Peyer's patch (tissue), 4 donors: ENCODE results near the gene NLRP5. TPM values are rescaled to one million over a fixed set of nuclear protein-coding genes. Genes with fewer than 3 reads are reported as not detected.
"Not testable (repeated sequence)": the region's sequence is repeated elsewhere in the genome, so short reads cannot be mapped to it uniquely, and the experiment has no call there.

Experiments
- DNase-seq, 3 donors: peaks; one replicate each; pipeline ENCODE4 v3.0.0-alpha.2; 2017 to 2019
- H3K27ac ChIP-seq, 4 donors: fragments of 200-600 bp; sonication (generic); one replicate each; pipeline ENCODE4 v1.5.1; 2016 to 2019
- H3K27me3 ChIP-seq, 2 donors: fragments of 200-600 bp; sonication (generic); one replicate each; pipeline ENCODE4 v1.5.1; 2019
- H3K36me3 ChIP-seq, 3 donors: fragments of 200-600 bp; sonication (generic); one replicate each; pipeline ENCODE4 v1.5.1; 2016 to 2019
- H3K4me1 ChIP-seq, 4 donors: fragments of 200-600 bp; sonication (generic); one replicate each; pipeline ENCODE4 v1.5.1; 2016 to 2019
- H3K4me3 ChIP-seq, 4 donors: fragments of 200-600 bp; sonication (generic); 1 replicate in 3 of 4; 2 replicates in 1 of 4; pipeline ENCODE4 v1.5.1; 2016 to 2019; ENCODE audit warnings: mild to moderate bottlenecking in 1 of 4
- H3K9me3 ChIP-seq, 4 donors: fragments of 200-600 bp; sonication (generic); one replicate each; pipeline ENCODE4 v1.5.1; 2016 to 2019; ENCODE audit warnings: mild to moderate bottlenecking in 1 of 4
- CTCF ChIP-seq, 6 experiments: fragments of 450-650 bp in 4 of 6; fragments of 200-600 bp in 2 of 6; sonication (generic) in 1 of 6; IDR thresholded peaks; one replicate each; pipeline ENCODE4 v1.5.1; 2017 to 2019; ENCODE audit warnings: antibody characterized with exemption in 6 of 6, mild to moderate bottlenecking in 3 of 6, moderate library complexity in 1 of 6
- POLR2A ChIP-seq, 2 donors: fragments of 450-650 bp; IDR thresholded peaks; one replicate each; pipeline ENCODE4 v1.5.1; 2017; ENCODE audit warnings: antibody characterized with exemption in 2 of 2, mild to moderate bottlenecking in 2 of 2, moderate library complexity in 2 of 2
- total RNA-seq, 4 donors: library from RNA; depleted of rRNA; stranded (reverse); fragments of >200 nt; gene quantifications; one replicate each; pipeline ENCODE4 v1.1.0, GENCODE V29; 2016

The NLRP5 gene
- total RNA-seq, 4 donors from 2014 or later = not detected

GRCh38 chr19:56092685-56093631, 106.4 kb downstream of the NLRP5 start:
- Histone ChIP-seq H3K4me1 (no peaks in the 10 kb centered on the region), H3K27me3 (no peaks in the 10 kb centered on the region), H3K27ac (no peak overlapping the region), H3K36me3 (peaks cover 0 to 53% (median 0%) of the 10 kb centered on the region in 3 donors), H3K4me3 (no peak overlapping the region), H3K9me3 (no peaks in the 10 kb centered on the region)
- DNase-seq = no peak
- TF ChIP-seq POLR2A (IDR thresholded peaks at IDR 0.05) = no peak
- no peak for TF ChIP-seq CTCF (IDR thresholded peaks at IDR 0.05)

- H3K27me3 ChIP-seq = no peaks in the 10 kb centered on the region
- TF ChIP-seq CTCF (IDR thresholded peaks at IDR 0.05) = no peak
- no peak for TF ChIP-seq POLR2A (IDR thresholded peaks at IDR 0.05)
- no peak for DNase-seq
- no peak overlapping the region for H3K27ac ChIP-seq
- H3K4me1 ChIP-seq = no peaks in the 10 kb centered on the region
- H3K36me3 ChIP-seq = peaks cover 0 to 47% (median 0%) of the 10 kb centered on the region in 3 donors
- H3K9me3 ChIP-seq = no peaks in the 10 kb centered on the region
- H3K4me3 ChIP-seq = no peak overlapping the region
Observed at GRCh38 chr19:56094449-56094848, 107.9 kb downstream of the NLRP5 start.

DNA sequence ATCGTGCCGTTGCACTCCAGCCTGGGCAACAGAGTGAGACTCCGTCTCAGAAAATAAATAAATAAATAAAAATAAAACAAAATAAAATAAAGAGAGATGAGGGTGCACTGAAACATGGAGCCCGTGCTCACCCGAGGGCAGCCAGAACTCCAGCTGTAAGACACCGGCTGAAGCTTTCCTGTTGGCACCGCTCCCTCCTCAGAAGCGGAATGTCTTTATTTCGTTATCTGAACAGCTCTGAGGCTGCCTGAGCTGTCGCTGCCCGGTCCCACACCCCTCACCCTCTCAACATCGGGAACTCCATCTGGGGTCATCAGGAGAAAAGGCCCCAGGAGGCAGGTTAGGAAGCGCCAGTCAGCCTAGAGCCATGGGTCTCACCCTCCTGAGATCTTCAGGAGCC, 110.1 kb downstream of the NLRP5 start:
- Histone ChIP-seq H3K27ac (no peak overlapping the region), H3K4me3 (no peak overlapping the region), H3K4me1 (no peaks in the 10 kb centered on the region), H3K27me3 (no peaks in the 10 kb centered on the region), H3K36me3 (peaks cover 0 to 52% (median 0%) of the 10 kb centered on the region in 3 donors), H3K9me3 (no peaks in the 10 kb centered on the region)
- no peak for DNase-seq
- no peak for TF ChIP-seq POLR2A (IDR thresholded peaks at IDR 0.05)
- TF ChIP-seq CTCF (IDR thresholded peaks at IDR 0.05) = no peak

- no peak for TF ChIP-seq CTCF (IDR thresholded peaks at IDR 0.05)
- TF ChIP-seq POLR2A (IDR thresholded peaks at IDR 0.05) = no peak
- no peak for DNase-seq
- Histone ChIP-seq H3K4me1 (no peaks in the 10 kb centered on the region), H3K36me3 (peaks cover 0 to 59% (median 0%) of the 10 kb centered on the region in 3 donors), H3K27me3 (no peaks in the 10 kb centered on the region), H3K9me3 (no peaks in the 10 kb centered on the region), H3K4me3 (no peak overlapping the region), H3K27ac (no peak overlapping the region)
Observed at GRCh38 chr19:56097306-56097705, 110.7 kb downstream of the NLRP5 start.

- no peaks in the 10 kb centered on the region for H3K27me3 ChIP-seq
- H3K27ac ChIP-seq = no peak overlapping the region
- no peak for DNase-seq
- TF ChIP-seq CTCF (IDR thresholded peaks at IDR 0.05) (no peak), POLR2A (IDR thresholded peaks at IDR 0.05) (no peak)
- no peak overlapping the region for H3K4me3 ChIP-seq
- H3K36me3 ChIP-seq = peaks cover 0 to 60% (median 0%) of the 10 kb centered on the region in 3 donors
- H3K9me3 ChIP-seq = no peaks in the 10 kb centered on the region
- no peaks in the 10 kb centered on the region for H3K4me1 ChIP-seq
Observed at GRCh38 chr19:56097776-56098175, 111.2 kb downstream of the NLRP5 start.

GRCh38 chr19:56098237-56098636, 111.7 kb downstream of the NLRP5 start:
- H3K4me1 ChIP-seq, H3K9me3 ChIP-seq, H3K27me3 ChIP-seq, H3K4me3 ChIP-seq, H3K27ac ChIP-seq, DNase-seq: not testable (repeated sequence)
- H3K36me3 ChIP-seq = peaks cover 0 to 60% (median 0%) of the 10 kb centered on the region in 3 donors
